Heart left ventricle (tissue), 16 donors: ENCODE results near the gene SLC16A11. TPM values are rescaled to one million over a fixed set of nuclear protein-coding genes. Genes with fewer than 3 reads are reported as not detected.
A peak's percentile ranks its signal among the peaks of the same experiment; 100 is the strongest.

Source experiments
- ATAC-seq, 4 donors: fragments of 200-7000 bp; cut with Tn5 transposase; one replicate each; pipeline ENCODE4 v1.9.1; 2020 to 2022; ENCODE audit warnings: moderate library complexity in 4 of 4, mild to moderate bottlenecking in 3 of 4, moderate number of reproducible peaks in 1 of 4
- DNase-seq, 5 donors: peaks; one replicate each; pipeline ENCODE4 v3.0.0-alpha.2; 2020
- H3K27ac ChIP-seq, 12 donors: fragments of 200-600 bp; sonication (generic) in 4 of 12; one replicate each; pipeline versions ENCODE4 v1.5.0 to v1.8.0; 2016 to 2022; ENCODE audit warnings: mild to moderate bottlenecking in 2 of 12
- H3K27me3 ChIP-seq, 9 donors: fragments of 200-600 bp; sonication (generic) in 2 of 9; one replicate each; pipeline versions ENCODE4 v1.5.1 to v1.8.0; 2016 to 2022; ENCODE audit warnings: mild to moderate bottlenecking in 3 of 9
- H3K36me3 ChIP-seq, 9 donors: fragments of 200-600 bp; sonication (generic) in 2 of 9; one replicate each; pipeline versions ENCODE4 v1.5.0 to v1.8.0; 2018 to 2022; ENCODE audit warnings: mild to moderate bottlenecking in 2 of 9
- H3K4me1 ChIP-seq, 12 donors: fragments of 200-600 bp; sonication (generic) in 4 of 12; one replicate each; pipeline versions ENCODE4 v1.5.0 to v1.8.0; 2016 to 2022; ENCODE audit warnings: mild to moderate bottlenecking in 3 of 12
- H3K4me3 ChIP-seq, 12 donors: fragments of 200-600 bp; sonication (generic) in 4 of 12; one replicate each; pipeline versions ENCODE4 v1.5.0 to v1.8.0; 2017 to 2022; ENCODE audit warnings: mild to moderate bottlenecking in 9 of 12, moderate library complexity in 4 of 12
- H3K9me3 ChIP-seq, 12 donors: fragments of 200-600 bp; sonication (generic) in 4 of 12; one replicate each; pipeline versions ENCODE4 v1.5.0 to v1.8.0; 2016 to 2022; ENCODE audit warnings: mild to moderate bottlenecking in 1 of 12
- CTCF ChIP-seq, 12 donors: fragments of 200-600 bp; sonication (generic) in 4 of 12; IDR thresholded peaks; one replicate each; pipeline versions ENCODE4 v1.5.0 to v1.8.0; 2018 to 2022; ENCODE audit warnings: antibody characterized with exemption in 12 of 12, mild to moderate bottlenecking in 5 of 12
- POLR2A ChIP-seq, 2 donors: fragments of 450-650 bp; IDR thresholded peaks; one replicate each; pipeline ENCODE4 v1.6.1; 2017; ENCODE audit warnings: antibody characterized with exemption in 2 of 2, mild to moderate bottlenecking in 2 of 2, moderate library complexity in 2 of 2
- WGBS, 4 donors: extraction: QIAGEN DNeasy Blood & Tissue Kit in 2 of 4; methylation state at CpG; one replicate each; pipeline versions ENCODE4 v1.1.5 to v1.1.7; 2013 to 2018; 5-methylcytosine and 5-hydroxymethylcytosine counted together
- intact Hi-C, 10 donors: fragments of 100-400 bp; cut with DNase I; formaldehyde crosslinking; loops; one replicate each; pipeline versions ENCODE4 v1.11.1 to v1.14.2; 2022
- polyA plus RNA-seq, 2 donors: library from polyadenylated mRNA; stranded (reverse); fragments of 200-250 nt; gene quantifications; one replicate each; pipeline ENCODE4 v1.2.3, GENCODE V29; 2013
- total RNA-seq, 9 donors: library from RNA; depleted of rRNA in 2 of 9; stranded (reverse); fragments of >200 nt in 2 of 9; fragmentation: NEBNext Ultra II Directional in 3 of 9; extraction: Animal tissue kit (Norgen Biotek cat#: 25700) in 3 of 9; gene quantifications; one replicate each; pipeline versions ENCODE4 v1.1.0 to v1.2.4, GENCODE V29; 2016 to 2023
- donor health status: ischemic (EF 13 %, LVEDD 7.1; RV severe dilation, severe dysfunction).
- donor health status: healthy with polysubstance abuse.
- donor health status: DM: no; HTN: yes; CAD: no.
- donor health status: DM: no; HTN: no; CAD: no.
- donor health status: ischemic (EF 25% LVEDD 6.9; RV normal size, moderate dysfunction).
- donor health status: ischemic (EF 25% LVEDD 5.7; RV mildly dilated, moderate dysfunction).
- donor health status: healthy.
- donor health status: DM: yes; HTN: yes; CAD: no.
- donor health status: ischemic (EF 35%, LVEDD 5.7; RV mildly dilated, moderate dysfunction).
- donor health status: nonischemic (EF 11% LVEDD 7.7; RV severe dilation, severe dysfunction).
- donor health status: DM: yes; HTN: yes; CAD: no.
- donor health status: PGD.
- donor health status: ischemic (EF 29% LVEDD 5.4; RV normal size, mild dysfunction).
- donor health status: nonischemic (EF 23%, LVEDD 6.1; RV moderate dilation, normal function).

The SLC16A11 gene
- total and polyA plus RNA-seq, 11 donors = 0.19 to 1.4 (median 0.79) TPM; not detected in 1

- Histone ChIP-seq H3K9me3 (no peaks in the 10 kb centered on the region), H3K36me3 (no peaks in the 10 kb centered on the region), H3K4me1 (peaks cover 0 to 38% (median 17%) of the 10 kb centered on the region in 12 donors), H3K27me3 (peaks cover 0 to 18% (median 13%) of the 10 kb centered on the region in 9 donors), H3K27ac (no peak overlapping the region), H3K4me3 (no peak overlapping the region)
- ATAC-seq (no peak), DNase-seq (no peak)
- 76 to 83% (median 82%) methylated on average over 18 to 19 of the region's 19 CpGs for WGBS, 4 donors
- no peak for TF ChIP-seq CTCF (IDR thresholded peaks at IDR 0.05)
- no peak for TF ChIP-seq POLR2A (IDR thresholded peaks at IDR 0.05)
- intact Hi-C loops = no loop called here
These were observed 5.6 kb downstream of the SLC16A11 start for GRCh38 chr17:7038025-7038862.

- peak within 1 kb of the TSS; percentile 74 to 97 (median 88) for H3K27ac ChIP-seq
- H3K27me3 ChIP-seq = no peaks in the 10 kb centered on the region
- intact Hi-C loops = no loop called here
- H3K36me3 ChIP-seq = no peaks in the 10 kb centered on the region
- peak; percentile 93 to 96 (median 96) for ATAC-seq
- peak; percentile 95 to 97 (median 95) for DNase-seq
- peak within 1 kb of the TSS; percentile 53 to 88 (median 67) for H3K4me3 ChIP-seq
- 0 to 2% (median 1%) methylated on average over 27 to 52 of the region's 52 CpGs for WGBS, 4 donors
- TF ChIP-seq CTCF (IDR thresholded peaks at IDR 0.05) = no peak
- peak in 1 of 2 donors; percentile 64 for TF ChIP-seq POLR2A (IDR thresholded peaks at IDR 0.05)
- peaks cover 0 to 25% (median 8%) of the 10 kb centered on the region in 12 donors for H3K4me1 ChIP-seq
- no peaks in the 10 kb centered on the region for H3K9me3 ChIP-seq
These were observed 8.1 kb downstream of the SLC16A11 start, which contains the start of gene SLC16A13 for GRCh38 chr17:7035591-7036368. SLC16A13 (plus strand) TSS chr17:7036015; CDS start chr17:7036383, 368 bp downstream.

- Histone ChIP-seq H3K4me3 (peak overlapping the region; percentile 53 to 88 (median 67)), H3K27ac (peak overlapping the region; percentile 74 to 97 (median 88)), H3K27me3 (no peaks in the 10 kb centered on the region), H3K36me3 (peaks cover 0 to 4% (median 0%) of the 10 kb centered on the region in 9 donors), H3K4me1 (peaks cover 0 to 29% (median 8%) of the 10 kb centered on the region in 12 donors), H3K9me3 (no peaks in the 10 kb centered on the region)
- 9 to 15% (median 13%) methylated on average over 7 of the region's 7 CpGs for WGBS, 4 donors
- TF ChIP-seq POLR2A (IDR thresholded peaks at IDR 0.05) (no peak), CTCF (IDR thresholded peaks at IDR 0.05) (no peak)
- intact Hi-C loops = no loop called here
- ATAC-seq (peak; percentile 44 to 76 (median 54)), DNase-seq (peak in 1 of 5 donors; percentile 50)
These were observed 8.8 kb downstream of the SLC16A11 start for GRCh38 chr17:7034955-7035590.
